ENCODE results near the gene PACS1.
A peak's percentile ranks its signal among the peaks of the same experiment; 100 is the strongest.
"Not testable (repeated sequence)": the region's sequence is repeated elsewhere in the genome, so short reads cannot be mapped to it uniquely, and the experiment has no call there.

Gene PACS1

GRCh38 chr11:66069715-66070603 is at the start of gene PACS1:
PACS1 (plus strand) TSS chr11:66070272; CDS start chr11:66070487, 215 bp downstream.
- peak; percentile 85 for DNase-seq

GRCh38 chr11:66020618-66021357 is 49.3 kb upstream of the PACS1 start:
- DNase-seq, result no peak

DNA sequence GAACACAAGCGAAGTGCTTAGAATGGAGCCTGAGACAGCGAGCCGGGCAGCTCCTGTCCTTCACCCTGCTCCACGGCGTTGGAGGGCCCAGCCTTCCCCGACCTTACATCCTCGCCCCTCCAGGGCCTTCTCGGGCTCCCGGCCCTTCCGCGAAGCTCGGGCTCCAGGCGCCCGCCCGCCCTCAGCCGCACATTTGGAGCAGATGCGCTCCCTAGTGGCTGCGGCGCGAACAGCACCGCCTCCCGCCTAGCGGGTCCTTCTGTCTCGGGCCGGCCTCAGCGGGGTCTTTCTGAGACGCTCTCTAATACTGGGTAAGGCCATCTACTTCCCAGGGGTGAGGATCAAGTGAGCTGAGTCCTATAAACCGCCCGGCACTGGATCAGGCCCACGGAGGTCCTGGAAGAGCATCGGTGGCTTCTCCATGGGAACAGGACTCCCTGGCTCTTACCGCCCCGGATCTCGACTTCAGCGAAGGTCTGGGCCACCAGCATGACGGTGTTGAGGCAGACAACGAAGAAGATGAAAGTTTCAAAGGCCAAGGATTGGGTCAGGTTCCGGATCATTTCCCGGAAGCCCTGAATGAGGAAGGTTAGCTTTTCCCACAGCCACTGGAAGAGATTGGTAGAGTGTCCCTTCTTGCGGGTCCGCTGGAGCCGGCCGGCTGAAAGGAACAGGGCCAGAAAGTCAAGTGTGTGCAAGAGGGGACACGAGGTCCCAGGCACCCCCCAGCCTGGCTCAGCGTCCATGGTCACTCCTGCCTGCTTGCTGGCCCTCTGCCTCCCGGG is 47.5 kb upstream of the PACS1 start:
- peak; percentile 87 for DNase-seq

DNA sequence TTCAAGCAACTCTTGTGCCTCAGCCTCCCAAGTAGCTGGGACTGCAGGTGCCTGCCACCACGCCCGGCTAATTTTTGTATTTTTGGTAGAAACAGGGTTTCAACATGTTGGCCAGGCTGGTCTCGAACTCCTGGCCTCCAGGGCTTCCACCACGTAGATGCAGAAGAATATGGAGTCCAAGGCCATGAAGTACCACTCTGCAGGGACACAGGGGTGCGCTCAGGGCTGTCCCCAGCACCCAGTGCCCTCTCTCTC is 47.0 kb upstream of the PACS1 start:
- DNase-seq, result not testable (repeated sequence)

- DNase-seq, result no peak
Measured at GRCh38 chr11:66026017-66026529, 44.0 kb upstream of the PACS1 start, which contains the start of gene CATSPER1. CATSPER1 (minus strand) TSS chr11:66026479; CDS start chr11:66026379, 100 bp downstream.

DNA sequence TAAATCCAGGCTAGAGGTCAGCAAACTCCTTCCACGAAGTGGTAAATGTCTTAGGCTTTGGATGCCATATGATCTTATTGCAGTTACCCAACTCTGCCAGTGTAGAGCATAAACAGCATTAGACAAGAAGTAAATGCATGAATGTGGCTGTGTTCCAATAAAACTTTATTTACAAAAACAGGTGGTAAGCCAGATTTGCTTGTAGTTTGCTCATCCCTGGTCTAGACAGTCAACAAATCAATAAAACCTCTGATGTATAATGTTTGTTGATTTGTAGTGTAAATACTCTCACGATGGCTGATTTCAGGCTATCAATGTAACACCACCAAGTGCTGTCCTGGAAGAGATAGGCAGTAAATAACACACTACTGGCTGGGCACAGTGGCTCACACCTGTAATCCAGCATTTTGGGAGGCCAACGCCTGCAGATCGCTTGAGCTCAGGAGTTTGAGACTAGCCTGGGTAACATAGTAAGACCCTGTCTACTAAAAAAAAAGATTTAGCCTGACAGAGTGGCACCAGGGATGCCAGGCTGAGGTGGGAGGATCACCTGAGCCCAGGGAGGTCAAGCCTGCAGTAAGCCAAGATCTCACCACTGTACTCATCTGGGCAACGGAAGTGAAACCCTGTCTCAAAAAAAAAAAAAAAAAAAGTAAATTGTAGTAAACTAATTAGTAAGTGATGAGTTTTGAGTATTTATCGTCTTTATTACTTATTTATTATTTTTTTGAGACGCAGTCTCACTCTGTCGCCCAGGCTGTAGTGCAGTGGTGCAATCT is 36.9 kb upstream of the PACS1 start:
- DNase-seq, result no peak

DNA sequence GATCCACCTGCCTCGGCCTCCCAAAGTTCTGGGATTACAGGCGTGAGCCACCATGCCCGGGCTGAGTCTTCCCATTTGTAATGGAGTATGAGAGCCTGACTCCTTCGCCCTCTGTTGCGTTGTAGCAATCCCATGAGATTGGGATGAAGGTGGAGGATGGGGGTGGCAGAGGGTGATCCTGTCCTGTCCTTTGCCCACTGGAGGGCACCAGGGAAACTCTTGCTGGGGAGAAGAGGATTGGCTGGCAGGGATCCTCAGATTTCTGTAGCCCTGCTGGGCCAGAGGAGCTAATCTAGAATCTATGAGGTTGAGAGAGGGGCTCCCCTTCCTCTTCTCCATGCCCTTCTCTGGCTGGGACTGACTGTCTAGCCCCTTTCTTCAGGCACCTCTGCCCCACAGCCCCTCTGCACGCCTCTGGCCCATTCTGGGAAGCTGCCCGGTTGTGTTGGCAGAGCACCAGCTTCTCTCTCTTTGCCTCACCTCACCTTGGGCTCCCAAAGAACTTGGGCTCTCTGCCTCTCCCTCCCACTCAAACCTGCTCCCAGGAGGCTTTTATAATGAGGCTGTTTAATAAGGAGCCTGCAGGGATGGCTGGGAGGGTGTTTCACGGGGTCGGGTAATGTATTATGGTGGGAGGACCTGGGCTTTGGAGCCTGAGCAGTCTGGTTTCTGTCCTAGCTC is 34.3 kb upstream of the PACS1 start:
- DNase-seq, result no peak

DNA sequence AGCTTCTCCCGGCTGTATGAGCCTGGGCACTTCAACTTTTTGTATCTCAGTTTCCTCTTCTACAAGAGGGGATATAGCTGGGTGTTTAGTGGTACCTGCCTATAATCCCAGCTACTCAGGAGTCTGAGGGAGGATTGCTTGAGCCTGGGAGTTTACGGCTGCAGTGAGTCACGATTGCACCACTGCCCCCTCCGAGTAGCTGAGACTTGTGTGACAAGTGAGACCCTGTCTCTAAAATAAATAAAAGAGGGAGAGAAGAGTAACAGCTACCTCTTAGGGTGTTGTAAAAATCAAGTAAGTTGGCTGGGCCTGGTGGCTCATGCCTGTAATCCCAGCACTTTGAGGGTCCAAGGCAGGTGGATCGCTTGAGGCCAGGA is 33.8 kb upstream of the PACS1 start:
- no peak for DNase-seq

GRCh38 chr11:66037327-66037726 is 32.7 kb upstream of the PACS1 start:
- no peak for DNase-seq

DNA sequence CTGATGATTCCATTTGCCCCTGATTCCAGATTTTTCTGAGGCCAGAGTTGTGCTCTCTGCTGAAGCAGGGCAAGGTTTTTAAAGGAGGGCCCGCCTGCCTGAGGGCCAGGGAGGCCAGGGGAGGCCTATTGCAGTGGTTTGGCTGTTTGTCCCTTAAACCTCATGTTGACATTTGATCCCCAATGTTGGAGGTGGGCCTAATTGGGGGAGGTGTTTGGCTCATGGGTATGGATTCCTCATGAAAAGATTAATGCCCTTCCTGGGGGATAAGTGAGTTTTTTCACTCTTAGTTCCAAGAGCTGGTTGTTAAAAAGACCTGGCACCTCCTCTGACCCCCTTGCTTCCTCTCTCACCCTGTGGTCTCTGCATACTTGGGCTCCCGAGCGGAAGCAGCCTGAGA is 30.3 kb upstream of the PACS1 start:
- DNase-seq, result no peak

GRCh38 chr11:66042227-66042995 is 27.7 kb upstream of the PACS1 start:
- DNase-seq, result no peak

DNA sequence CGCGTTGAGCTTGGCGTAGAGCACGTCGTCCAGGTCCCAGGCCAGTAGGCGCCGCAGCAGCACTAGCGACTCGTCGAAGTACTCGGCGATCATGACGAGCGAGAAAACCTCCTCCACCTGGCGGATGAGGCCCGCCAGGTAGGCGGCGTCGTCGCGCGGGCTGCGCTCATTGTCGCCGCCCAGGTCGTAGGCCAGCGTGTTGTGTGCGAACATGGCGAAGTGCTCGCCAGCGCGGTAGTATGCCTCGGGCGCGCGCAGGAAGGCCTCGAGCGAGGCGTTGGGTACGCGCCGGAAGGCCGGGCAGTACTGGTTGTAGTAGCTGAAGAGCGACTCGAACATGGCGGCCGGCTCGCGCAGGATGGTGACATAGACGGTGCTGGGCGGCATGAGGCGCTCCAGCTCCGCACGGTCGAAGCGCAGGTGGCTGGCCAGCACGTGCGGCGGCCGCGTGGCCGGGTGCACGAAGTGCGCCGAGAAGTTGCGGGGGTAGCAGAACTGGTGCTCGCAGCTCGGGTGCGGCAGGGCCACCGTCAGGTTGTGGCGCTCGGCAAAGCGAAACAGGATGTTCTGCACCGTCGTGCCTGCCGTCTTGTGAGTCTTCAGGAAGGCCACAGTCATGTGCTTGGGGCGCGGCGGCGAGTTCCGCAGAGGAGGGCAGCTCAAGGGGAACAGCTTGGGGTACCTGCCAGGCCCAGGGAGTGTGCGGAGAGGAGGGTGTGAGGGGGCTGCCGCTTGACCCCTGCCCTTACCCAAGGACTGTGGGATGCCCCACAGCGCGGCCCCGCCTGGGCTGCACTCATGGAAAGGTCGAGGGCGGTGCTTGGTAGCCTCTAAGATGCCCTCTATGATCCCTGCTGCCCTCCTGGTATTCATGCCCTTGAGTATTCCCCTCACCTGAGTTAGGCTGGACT is 26.8 kb upstream of the PACS1 start:
- DNase-seq, result no peak

- DNase-seq, result no peak
Measured at GRCh38 chr11:66044757-66045156, 25.3 kb upstream of the PACS1 start.

GRCh38 chr11:66045177-66045639 is 24.9 kb upstream of the PACS1 start:
- DNase-seq, result peak; percentile 84

DNA sequence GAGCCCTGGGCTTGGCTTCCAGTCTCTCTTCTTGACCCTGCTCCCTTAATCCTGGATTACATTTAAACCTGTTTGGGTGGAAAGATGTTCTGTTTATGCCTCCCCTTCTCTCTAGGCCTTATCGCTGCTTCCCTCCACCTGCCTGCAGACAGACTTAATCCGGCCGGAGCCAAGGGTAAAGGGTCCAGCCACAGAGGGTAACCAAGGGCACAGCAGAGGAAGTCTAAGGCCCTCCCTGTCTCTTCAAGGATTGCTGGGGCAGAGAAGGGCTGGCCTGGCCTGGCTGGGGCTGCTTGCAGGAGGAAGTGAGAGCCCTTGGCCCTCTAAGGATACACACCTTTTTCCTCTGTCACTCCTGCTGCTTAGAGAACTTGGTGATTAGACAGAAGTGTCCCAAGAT is 23.2 kb upstream of the PACS1 start:
- no peak for DNase-seq

DNA sequence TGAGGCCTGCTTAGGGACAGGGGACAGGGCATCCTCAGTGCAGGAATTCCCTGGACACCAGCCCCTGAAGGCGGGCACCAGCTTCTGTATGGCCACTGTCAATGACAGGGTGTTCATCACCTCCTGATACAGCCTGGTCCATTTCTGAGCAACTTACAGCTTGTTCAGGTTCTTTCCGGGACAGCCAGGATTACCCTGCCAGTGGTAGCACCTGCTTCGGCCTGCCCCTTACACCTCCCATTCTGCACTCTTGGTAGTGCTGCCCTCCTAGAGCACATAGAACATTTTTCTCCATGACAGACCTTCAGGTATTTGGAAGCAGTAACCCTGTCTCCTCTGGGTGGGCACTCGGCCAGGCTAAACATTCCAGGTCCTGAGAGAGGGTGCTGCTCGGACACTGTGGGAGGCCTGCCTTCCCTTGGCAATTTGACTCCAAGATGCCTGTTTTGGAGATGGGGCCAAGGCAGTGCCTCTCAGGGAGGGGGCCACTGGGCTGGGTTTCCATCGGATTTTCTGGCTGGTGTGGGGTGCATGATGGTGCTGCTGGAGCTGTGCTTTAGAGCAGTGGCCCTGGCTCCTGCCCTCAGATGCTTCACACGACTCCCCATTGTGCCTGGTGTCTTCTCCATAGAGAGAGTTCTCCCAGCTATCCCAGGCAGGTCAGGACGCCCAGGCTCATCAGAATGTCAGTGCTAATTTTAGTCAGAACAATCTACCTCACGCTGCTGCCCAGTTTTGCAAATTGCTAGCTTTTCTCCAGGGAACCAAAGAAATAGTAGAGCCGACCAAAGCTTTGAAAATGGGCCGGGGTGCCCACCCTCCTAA is 22.3 kb upstream of the PACS1 start:
- DNase-seq, result no peak

- DNase-seq, result no peak
Measured at GRCh38 chr11:66048547-66049323, 21.3 kb upstream of the PACS1 start, which contains the start of gene GAL3ST3. GAL3ST3 (minus strand) TSS chr11:66049161; CDS start chr11:66045415, 3,746 bp downstream.
